ENCODE results near the gene MAST2. TPM values are rescaled to one million over a fixed set of nuclear protein-coding genes. Genes with fewer than 3 reads are reported as not detected.
A peak's percentile ranks its signal among the peaks of the same experiment; 100 is the strongest.
"Not testable (repeated sequence)": the region's sequence is repeated elsewhere in the genome, so short reads cannot be mapped to it uniquely, and the experiment has no call there.

MAST2 gene
- polyA plus RNA-seq, 1 experiment = 24.7 TPM

DNA sequence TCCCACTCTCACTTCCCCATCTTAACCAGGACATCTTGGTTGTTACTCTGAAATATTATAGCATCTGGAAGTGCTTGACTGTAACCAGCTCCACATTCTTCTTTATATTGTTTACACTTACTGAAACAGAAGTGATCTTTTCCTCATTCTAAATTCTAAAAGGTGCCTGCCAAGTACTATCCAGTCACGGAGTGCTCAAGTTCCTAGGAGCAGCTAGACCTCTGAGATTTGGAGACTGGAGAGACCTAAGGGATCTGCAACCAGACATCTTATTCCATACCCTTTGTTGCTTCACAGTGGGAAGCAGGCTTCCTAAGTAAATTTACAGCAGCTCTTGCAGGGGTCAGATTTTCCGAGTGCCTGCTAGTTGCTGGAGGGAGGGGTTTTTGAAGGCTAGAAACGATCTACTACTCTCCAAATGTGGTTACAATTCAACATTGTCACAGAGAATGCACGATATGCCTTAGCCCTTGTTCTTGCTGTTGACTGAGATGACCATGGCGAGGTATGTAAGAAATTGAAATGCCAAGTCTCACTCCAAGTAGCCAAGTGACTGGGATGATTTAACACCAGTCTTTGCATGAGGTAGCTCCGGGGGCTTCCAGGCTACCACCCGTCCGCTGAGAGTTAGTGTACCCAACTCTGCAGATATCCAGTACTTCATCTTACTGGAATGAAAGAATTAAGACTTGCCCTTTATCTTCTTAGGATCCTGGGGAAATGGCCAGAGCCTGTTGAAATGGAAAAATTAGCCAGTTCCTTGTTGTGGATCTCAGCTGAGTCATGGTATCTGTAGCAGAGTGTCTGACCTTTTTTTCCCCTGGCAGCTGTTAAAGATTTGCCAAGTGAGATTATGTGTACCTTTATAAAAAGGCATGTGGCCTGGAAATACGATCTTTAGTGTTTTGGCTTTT lies 150.8 kb downstream of the MAST2 start:
- H3K27me3 ChIP-seq (ENCODE audit: control insufficient read depth, insufficient read depth, low read length) = no peaks in the 10 kb centered on the region
- no peak overlapping the region for H3K4me3 ChIP-seq (ENCODE audit: low read depth, low read length)
- peak; percentile 26 for DNase-seq (ENCODE audit: low read depth, low spot score)
- ChIA-PET CTCF (no interaction called here), POLR2A (interaction anchor here (0.6 kb wide), 1 partner anchor 76 kb away, joined by 3 read pairs; no protein-coding TSS in a partner anchor)
- TF ChIP-seq, protein P1, sequence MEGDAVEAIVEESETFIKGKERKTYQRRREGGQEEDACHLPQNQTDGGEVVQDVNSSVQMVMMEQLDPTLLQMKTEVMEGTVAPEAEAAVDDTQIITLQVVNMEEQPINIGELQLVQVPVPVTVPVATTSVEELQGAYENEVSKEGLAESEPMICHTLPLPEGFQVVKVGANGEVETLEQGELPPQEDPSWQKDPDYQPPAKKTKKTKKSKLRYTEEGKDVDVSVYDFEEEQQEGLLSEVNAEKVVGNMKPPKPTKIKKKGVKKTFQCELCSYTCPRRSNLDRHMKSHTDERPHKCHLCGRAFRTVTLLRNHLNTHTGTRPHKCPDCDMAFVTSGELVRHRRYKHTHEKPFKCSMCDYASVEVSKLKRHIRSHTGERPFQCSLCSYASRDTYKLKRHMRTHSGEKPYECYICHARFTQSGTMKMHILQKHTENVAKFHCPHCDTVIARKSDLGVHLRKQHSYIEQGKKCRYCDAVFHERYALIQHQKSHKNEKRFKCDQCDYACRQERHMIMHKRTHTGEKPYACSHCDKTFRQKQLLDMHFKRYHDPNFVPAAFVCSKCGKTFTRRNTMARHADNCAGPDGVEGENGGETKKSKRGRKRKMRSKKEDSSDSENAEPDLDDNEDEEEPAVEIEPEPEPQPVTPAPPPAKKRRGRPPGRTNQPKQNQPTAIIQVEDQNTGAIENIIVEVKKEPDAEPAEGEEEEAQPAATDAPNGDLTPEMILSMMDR (IDR thresholded peaks at IDR 0.05; ENCODE audit: low read depth, low read length) = no peak
- peak overlapping the region; percentile 63 for H3K27ac ChIP-seq (ENCODE audit: low read depth, low read length)
- H3K9me3 ChIP-seq (ENCODE audit: control insufficient read depth, insufficient read depth, low read length) = no peaks in the 10 kb centered on the region

- DNase-seq (ENCODE audit: low read depth, low spot score) = no peak
- ChIA-PET CTCF (interaction anchor here (0.7 kb wide), 1 partner anchor 69 kb away, joined by 4 read pairs; no protein-coding TSS in a partner anchor), POLR2A (no interaction called here)
- Histone ChIP-seq H3K9me3 (ENCODE audit: control insufficient read depth, insufficient read depth, low read length) (no peaks in the 10 kb centered on the region), H3K27ac (ENCODE audit: low read depth, low read length) (no peak overlapping the region), H3K27me3 (ENCODE audit: control insufficient read depth, insufficient read depth, low read length) (no peaks in the 10 kb centered on the region), H3K4me3 (ENCODE audit: low read depth, low read length) (no peak overlapping the region)
- TF ChIP-seq, protein P1 (IDR thresholded peaks at IDR 0.05; ENCODE audit: low read depth, low read length) = no peak
Observed at GRCh38 chr1:45957684-45958083, 154.3 kb downstream of the MAST2 start.

- no peaks in the 10 kb centered on the region for H3K9me3 ChIP-seq (ENCODE audit: control insufficient read depth, insufficient read depth, low read length)
- TF ChIP-seq, protein P1 (IDR thresholded peaks at IDR 0.05; ENCODE audit: low read depth, low read length) = no peak
- H3K27me3 ChIP-seq (ENCODE audit: control insufficient read depth, insufficient read depth, low read length) = no peaks in the 10 kb centered on the region
- H3K27ac ChIP-seq (ENCODE audit: low read depth, low read length) = no peak overlapping the region
- DNase-seq (ENCODE audit: low read depth, low spot score) = no peak
- ChIA-PET CTCF (interaction anchor here (0.7 kb wide), 1 partner anchor 69 kb away, joined by 4 read pairs; no protein-coding TSS in a partner anchor), POLR2A (no interaction called here)
- no peak overlapping the region for H3K4me3 ChIP-seq (ENCODE audit: low read depth, low read length)
Observed at GRCh38 chr1:45958317-45958716, 154.9 kb downstream of the MAST2 start.

DNA sequence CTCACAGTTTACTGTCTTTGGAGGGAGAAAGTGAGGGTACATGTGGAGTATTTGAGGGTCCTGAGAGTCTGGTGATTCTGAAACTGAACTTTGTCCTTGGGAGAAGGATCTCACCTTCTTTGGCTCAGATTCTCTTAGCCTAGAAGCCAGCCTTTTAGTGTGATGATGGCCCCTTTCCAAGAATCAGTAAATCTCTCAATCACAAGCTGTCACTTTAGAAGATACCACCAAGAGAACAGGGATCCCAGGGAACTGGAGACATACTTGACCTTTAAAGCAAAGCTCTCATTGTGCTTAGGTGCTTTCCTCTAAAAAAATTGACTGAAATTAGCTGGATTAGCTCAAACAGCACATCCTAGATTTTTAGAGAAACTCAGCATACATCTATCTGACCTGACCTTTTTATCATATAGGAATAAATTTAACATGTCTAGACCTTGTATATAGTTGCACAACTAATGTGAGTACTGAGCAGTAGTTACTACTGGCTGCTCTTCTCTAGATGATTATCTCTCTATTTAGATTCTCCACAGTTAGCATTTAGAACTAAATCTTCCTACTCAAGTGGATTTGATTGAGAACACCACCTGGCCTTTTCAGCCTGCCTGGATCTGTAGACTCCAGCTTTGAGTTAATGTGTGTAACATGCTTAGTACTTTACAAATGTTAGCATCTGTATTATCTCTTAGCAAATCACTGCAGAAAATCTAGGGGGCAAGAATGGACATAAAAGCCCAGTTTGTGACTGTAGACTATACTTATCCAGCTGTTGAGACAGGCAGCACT lies 157.7 kb downstream of the MAST2 start:
- DNase-seq (ENCODE audit: low read depth, low spot score) = no peak
- ChIA-PET CTCF (no interaction called here), POLR2A (no interaction called here)

GRCh38 chr1:45961936-45962335 lies 158.5 kb downstream of the MAST2 start:
- CTCF ChIA-PET; H3K27ac ChIP-seq (ENCODE audit: low read depth, low read length); H3K4me3 ChIP-seq (ENCODE audit: low read depth, low read length); POLR2A ChIA-PET; H3K9me3 ChIP-seq (ENCODE audit: control insufficient read depth, insufficient read depth, low read length); DNase-seq (ENCODE audit: low read depth, low spot score); H3K27me3 ChIP-seq (ENCODE audit: control insufficient read depth, insufficient read depth, low read length): not testable (repeated sequence)

More for the DNA sequence above, 157.7 kb downstream of the MAST2 start:
- Histone ChIP-seq H3K9me3 (ENCODE audit: control insufficient read depth, insufficient read depth, low read length) (no peaks in the 10 kb centered on the region), H3K27ac (ENCODE audit: low read depth, low read length) (no peak overlapping the region), H3K4me3 (ENCODE audit: low read depth, low read length) (no peak overlapping the region), H3K27me3 (ENCODE audit: control insufficient read depth, insufficient read depth, low read length) (no peaks in the 10 kb centered on the region)
- TF ChIP-seq, protein P1 (IDR thresholded peaks at IDR 0.05; ENCODE audit: low read depth, low read length) = no peak
